ENCODE data around the gene DEDD2. TPM values are rescaled to one million over a fixed set of nuclear protein-coding genes. Genes with fewer than 3 reads are reported as not detected.

Gene DEDD2
- total RNA-seq, 2 experiments from 2014 or later = 21.7 to 22.5 TPM

DNA sequence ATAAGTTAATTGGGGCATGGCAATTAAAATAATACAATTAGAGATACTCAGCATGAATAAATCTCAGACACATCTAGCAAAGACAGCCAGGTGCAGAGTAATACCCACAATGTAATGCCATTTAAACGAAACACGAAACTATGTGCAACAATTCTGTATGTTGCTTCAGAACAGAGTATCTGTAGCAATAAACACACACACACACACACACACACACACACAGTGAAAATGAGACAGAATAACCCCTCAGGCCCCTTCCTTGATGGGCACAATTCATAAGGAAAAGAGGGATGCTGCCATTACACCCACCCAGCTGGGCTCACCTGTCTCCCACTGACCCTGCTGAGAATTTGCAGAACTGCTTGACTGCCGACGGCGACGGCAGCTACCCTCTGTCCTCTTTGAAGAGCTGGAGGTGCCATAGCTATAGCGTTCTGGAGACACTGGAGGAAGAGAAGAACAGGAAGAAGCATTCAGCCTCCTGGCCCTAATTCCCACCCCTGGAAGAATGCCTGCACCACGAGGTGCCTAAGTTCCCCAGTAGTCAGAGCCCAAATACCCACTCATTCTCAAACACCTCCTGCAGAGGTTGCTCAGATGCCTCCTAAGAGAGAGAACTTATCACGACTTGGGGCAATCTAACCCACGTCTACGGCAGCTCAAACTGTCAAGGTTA lies 2.5 kb downstream of the DEDD2 start:
- CTCF ChIA-PET = interaction anchor here (1.2 to 3.2 kb wide), 6 partner anchors 14 to 106 kb away, joined by 4 to 14 read pairs (median 8); partner anchors contain the start of gene POU2F2
- peaks cover 30% of the 10 kb centered on the region for H3K36me3 Mint-ChIP-seq (ENCODE audit: low read depth)
- POLR2A ChIA-PET = interaction anchor here (1.0 to 17.2 kb wide), 2 partner anchors 25 to 67 kb away, joined by 4 to 195 read pairs; partner anchors contain the start of gene GSK3A
- H3K9me3 Mint-ChIP-seq = no peaks in the 10 kb centered on the region
- peak overlapping the region; percentile 18 for H3K27ac Mint-ChIP-seq
- H3K27me3 Mint-ChIP-seq = no peaks in the 10 kb centered on the region
- intact Hi-C loops (cut with micrococcal nuclease) = no loop called here
- no peak for ATAC-seq
- TF ChIP-seq, protein P1, sequence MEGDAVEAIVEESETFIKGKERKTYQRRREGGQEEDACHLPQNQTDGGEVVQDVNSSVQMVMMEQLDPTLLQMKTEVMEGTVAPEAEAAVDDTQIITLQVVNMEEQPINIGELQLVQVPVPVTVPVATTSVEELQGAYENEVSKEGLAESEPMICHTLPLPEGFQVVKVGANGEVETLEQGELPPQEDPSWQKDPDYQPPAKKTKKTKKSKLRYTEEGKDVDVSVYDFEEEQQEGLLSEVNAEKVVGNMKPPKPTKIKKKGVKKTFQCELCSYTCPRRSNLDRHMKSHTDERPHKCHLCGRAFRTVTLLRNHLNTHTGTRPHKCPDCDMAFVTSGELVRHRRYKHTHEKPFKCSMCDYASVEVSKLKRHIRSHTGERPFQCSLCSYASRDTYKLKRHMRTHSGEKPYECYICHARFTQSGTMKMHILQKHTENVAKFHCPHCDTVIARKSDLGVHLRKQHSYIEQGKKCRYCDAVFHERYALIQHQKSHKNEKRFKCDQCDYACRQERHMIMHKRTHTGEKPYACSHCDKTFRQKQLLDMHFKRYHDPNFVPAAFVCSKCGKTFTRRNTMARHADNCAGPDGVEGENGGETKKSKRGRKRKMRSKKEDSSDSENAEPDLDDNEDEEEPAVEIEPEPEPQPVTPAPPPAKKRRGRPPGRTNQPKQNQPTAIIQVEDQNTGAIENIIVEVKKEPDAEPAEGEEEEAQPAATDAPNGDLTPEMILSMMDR (IDR thresholded peaks at IDR 0.05) = no peak
- H3K4me3 Mint-ChIP-seq = peak overlapping the region; percentile 99
- H3K4me1 Mint-ChIP-seq (ENCODE audit: low read depth) = peaks cover 55% of the 10 kb centered on the region
- no peak for DNase-seq

DNA sequence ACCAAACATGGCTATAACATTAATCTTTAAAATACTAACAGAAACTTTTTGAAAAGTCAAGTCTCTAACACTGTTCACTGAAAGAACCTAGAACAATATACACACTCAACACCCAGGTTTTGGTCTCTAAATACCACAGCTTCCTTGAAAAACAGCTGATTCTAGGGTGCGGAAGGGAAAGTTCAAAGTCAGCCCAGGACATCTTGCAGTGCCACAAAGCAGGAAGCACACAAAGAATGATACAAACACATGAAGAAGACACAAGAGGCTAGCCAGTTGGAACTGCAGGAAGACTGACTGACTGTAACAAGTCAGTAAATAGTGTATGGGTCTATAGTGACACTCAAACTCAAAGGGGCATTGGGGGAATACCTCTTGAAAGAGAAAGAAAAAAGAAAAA lies 4.6 kb downstream of the DEDD2 start:
- ChIA-PET CTCF (no interaction called here), POLR2A (interaction anchor here (1.0 kb wide), 1 partner anchor 109 kb away, joined by 3 read pairs; no protein-coding TSS in a partner anchor)
- intact Hi-C loops (cut with micrococcal nuclease) = no loop called here

DNA sequence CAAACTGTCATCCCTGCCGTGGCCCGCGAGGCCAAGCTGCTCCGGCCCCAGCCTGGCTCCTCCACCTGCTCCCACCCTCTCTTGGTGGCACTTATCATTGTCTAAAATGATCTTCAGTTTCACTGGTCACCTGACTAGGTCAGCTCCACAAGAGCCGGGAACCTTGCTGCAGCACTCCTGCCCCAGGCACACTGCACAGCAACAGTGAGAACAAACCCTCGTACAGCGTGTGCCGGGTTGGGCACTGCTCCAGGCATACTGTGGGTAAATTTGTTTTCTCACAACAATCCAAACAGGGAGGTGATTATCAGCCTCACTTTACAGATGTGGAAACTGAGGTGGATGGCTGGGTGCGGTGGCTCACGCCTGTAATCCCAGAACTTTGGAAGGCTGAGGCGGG lies 8.9 kb downstream of the DEDD2 start:
- no peak overlapping the region for H3K4me3 Mint-ChIP-seq
- H3K27ac Mint-ChIP-seq = no peak overlapping the region
- TF ChIP-seq, protein P1 (IDR thresholded peaks at IDR 0.05) = no peak
- no peaks in the 10 kb centered on the region for H3K27me3 Mint-ChIP-seq
- intact Hi-C loops (cut with micrococcal nuclease) = no loop called here
- ChIA-PET POLR2A (no interaction called here), CTCF (interaction anchor here (0.6 kb wide), 1 partner anchor 18 kb away, joined by 3 read pairs; no protein-coding TSS in a partner anchor)
- H3K9me3 Mint-ChIP-seq = no peaks in the 10 kb centered on the region
- peaks cover 48% of the 10 kb centered on the region for H3K4me1 Mint-ChIP-seq (ENCODE audit: low read depth)
- H3K36me3 Mint-ChIP-seq (ENCODE audit: low read depth) = peaks cover 40% of the 10 kb centered on the region
- DNase-seq = no peak
- ATAC-seq = no peak

More for the DNA sequence above, 4.6 kb downstream of the DEDD2 start:
- Mint-ChIP-seq H3K27ac (peak overlapping the region; percentile 72), H3K36me3 (ENCODE audit: low read depth) (peaks cover 44% of the 10 kb centered on the region), H3K9me3 (no peaks in the 10 kb centered on the region), H3K4me3 (no peak overlapping the region), H3K27me3 (no peaks in the 10 kb centered on the region), H3K4me1 (ENCODE audit: low read depth) (peaks cover 52% of the 10 kb centered on the region)
- TF ChIP-seq, protein P1 (IDR thresholded peaks at IDR 0.05) = no peak
- no peak for ATAC-seq
- no peak for DNase-seq

DNA sequence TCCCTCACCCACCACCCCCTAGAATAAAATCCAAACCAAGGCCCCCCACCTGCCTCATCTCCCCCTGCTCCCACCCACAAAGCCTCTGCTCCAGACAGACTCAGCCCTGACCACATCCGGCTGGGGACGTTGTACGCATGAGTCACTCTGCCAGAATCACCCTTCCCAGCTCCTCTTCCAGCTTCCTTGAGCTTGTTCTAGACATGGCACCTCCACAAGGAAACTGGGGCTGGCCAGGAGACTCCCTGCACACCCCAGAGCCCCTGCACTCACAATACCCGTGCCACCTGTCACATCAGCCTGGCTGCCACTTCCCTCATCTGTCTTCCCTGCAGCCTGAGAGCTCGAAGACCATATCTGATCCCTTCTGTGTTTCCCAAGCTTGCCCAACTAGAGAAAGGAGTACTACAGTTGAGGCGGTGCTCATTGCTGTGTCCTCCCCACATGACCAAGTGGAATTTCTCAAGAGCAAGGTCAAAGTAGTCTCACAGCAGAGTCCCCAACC lies 9.7 kb downstream of the DEDD2 start:
- ATAC-seq = peak; percentile 39

More for the DNA sequence above, 9.7 kb downstream of the DEDD2 start:
- H3K9me3 Mint-ChIP-seq = no peaks in the 10 kb centered on the region
- peak overlapping the region; percentile 71 for H3K27ac Mint-ChIP-seq
- H3K4me1 Mint-ChIP-seq (ENCODE audit: low read depth) = peaks cover 48% of the 10 kb centered on the region
- H3K36me3 Mint-ChIP-seq (ENCODE audit: low read depth) = peaks cover 39% of the 10 kb centered on the region
- no peak for DNase-seq
- no peak overlapping the region for H3K4me3 Mint-ChIP-seq
- CTCF ChIA-PET = interaction anchor here (0.6 kb wide), 1 partner anchor 17 kb away, joined by 3 read pairs; no protein-coding TSS in a partner anchor
- intact Hi-C loops (cut with micrococcal nuclease) = no loop called here
- TF ChIP-seq, protein P1 (IDR thresholded peaks at IDR 0.05) = no peak
- POLR2A ChIA-PET = interaction anchor here (1.0 kb wide), 1 partner anchor 9 kb away, joined by 4 read pairs; no protein-coding TSS in a partner anchor
- no peaks in the 10 kb centered on the region for H3K27me3 Mint-ChIP-seq

All from activated CD8-positive, alpha-beta T cell treated with anti-CD3 and anti-CD28 coated beads for 36 hours (primary cell).